Fibroblast of lung (primary cell): ENCODE data around the gene MAML2.

Experiments
- EZH2 ChIP-seq: IDR thresholded peaks from 2 replicates; pipeline ENCODE4 v1.5.1; 2012; ENCODE audit warnings: low read length, control low read depth, mild to moderate bottlenecking; ENCODE audit errors: missing control alignments
- TF ChIP-seq, protein P1 (sequence below), 2 donors: IDR thresholded peaks in 1 of 2; conservative IDR thresholded peaks in 1 of 2; 1 replicate in 1 of 2; 2 replicates in 1 of 2; pipeline ENCODE4 v1.5.1; 2011 to 2012; ENCODE audit warnings: low read length in 2 of 2, control low read depth in 1 of 2, inconsistent platforms in 1 of 2, low read depth in 1 of 2, mild to moderate bottlenecking in 1 of 2

DNA sequence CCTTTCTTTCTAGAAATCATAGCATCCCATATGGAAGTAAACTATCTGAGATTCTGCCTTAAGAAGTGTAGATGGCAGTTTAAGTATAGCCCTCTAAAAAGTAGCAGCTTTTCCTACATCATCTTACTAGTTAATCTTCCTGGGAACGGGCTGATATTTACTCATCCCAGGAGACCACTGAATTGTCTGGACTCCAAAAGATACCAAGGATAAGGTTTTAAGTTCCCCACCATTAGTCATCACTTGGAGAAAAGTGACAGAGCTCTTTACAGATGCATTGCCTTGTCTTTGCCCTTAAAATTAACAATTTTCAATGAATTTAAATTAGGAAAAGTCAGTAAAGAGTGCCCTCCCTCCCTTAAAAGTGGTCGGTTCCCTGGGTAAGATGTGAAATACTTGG lies 129.5 kb downstream of the MAML2 start:
- TF ChIP-seq, protein P1, sequence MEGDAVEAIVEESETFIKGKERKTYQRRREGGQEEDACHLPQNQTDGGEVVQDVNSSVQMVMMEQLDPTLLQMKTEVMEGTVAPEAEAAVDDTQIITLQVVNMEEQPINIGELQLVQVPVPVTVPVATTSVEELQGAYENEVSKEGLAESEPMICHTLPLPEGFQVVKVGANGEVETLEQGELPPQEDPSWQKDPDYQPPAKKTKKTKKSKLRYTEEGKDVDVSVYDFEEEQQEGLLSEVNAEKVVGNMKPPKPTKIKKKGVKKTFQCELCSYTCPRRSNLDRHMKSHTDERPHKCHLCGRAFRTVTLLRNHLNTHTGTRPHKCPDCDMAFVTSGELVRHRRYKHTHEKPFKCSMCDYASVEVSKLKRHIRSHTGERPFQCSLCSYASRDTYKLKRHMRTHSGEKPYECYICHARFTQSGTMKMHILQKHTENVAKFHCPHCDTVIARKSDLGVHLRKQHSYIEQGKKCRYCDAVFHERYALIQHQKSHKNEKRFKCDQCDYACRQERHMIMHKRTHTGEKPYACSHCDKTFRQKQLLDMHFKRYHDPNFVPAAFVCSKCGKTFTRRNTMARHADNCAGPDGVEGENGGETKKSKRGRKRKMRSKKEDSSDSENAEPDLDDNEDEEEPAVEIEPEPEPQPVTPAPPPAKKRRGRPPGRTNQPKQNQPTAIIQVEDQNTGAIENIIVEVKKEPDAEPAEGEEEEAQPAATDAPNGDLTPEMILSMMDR (conservative IDR thresholded peaks at IDR 0.05 in 1 of 2, IDR thresholded peaks at IDR 0.05 in 1 of 2; ENCODE audit: low read depth in 1 of 2, low read length in 2 of 2): no peak
- no peak for TF ChIP-seq EZH2
